HCT116 (cell line): Measurements from ENCODE around the gene NSMCE1.

Experiments
- CTCF ChIP-seq, 3 experiments: fragments of 200-600 bp in 1 of 3; sonication (generic) in 1 of 3; IDR thresholded peaks in 2 of 3; conservative IDR thresholded peaks in 1 of 3; 2 replicates each; pipeline ENCODE4 v1.5.1; 2012 to 2017; ENCODE audit warnings: low read depth in 2 of 3, low read length in 2 of 3, antibody characterized with exemption in 1 of 3, borderline replicate concordance in 1 of 3, control low read depth in 1 of 3, mild to moderate bottlenecking in 1 of 3, mixed read lengths in 1 of 3, mixed run types in 1 of 3, moderate library complexity in 1 of 3; ENCODE audit not compliant: insufficient read depth in 1 of 3
- EZH2 ChIP-seq: fragments of 200-600 bp; sonication (generic); IDR thresholded peaks from 2 replicates; pipeline ENCODE4 v1.6.1; 2017; ENCODE audit warnings: antibody characterized with exemption, mixed run types
- EZH2phosphoT487 ChIP-seq: fragments of 200-600 bp; IDR thresholded peaks from 2 replicates; pipeline ENCODE4 v1.6.1; 2018; ENCODE audit warnings: antibody characterized with exemption, borderline replicate concordance
- FOSL1 ChIP-seq: IDR thresholded peaks from 2 replicates; pipeline ENCODE4 v1.6.1; 2012; ENCODE audit warnings: low read depth
- POLR2A ChIP-seq: IDR thresholded peaks from 2 replicates; pipeline ENCODE4 v1.7.0; 2011; ENCODE audit warnings: borderline replicate concordance; ENCODE audit not compliant: insufficient read depth, insufficient read length; ENCODE audit errors: extremely low read depth
- POLR2AphosphoS5 ChIP-seq: IDR thresholded peaks from 2 replicates; pipeline ENCODE4 v1.6.1; 2011; ENCODE audit warnings: mild to moderate bottlenecking, low read depth, low read length, moderate library complexity
- TCF7L2 ChIP-seq: IDR thresholded peaks from 2 replicates; pipeline ENCODE4 v1.7.0; 2011; ENCODE audit warnings: borderline replicate concordance, inconsistent platforms; ENCODE audit not compliant: insufficient read depth, insufficient read length; ENCODE audit errors: extremely low read depth
- ZNF274 ChIP-seq: fragments of 200-500 bp; sonication (Bioruptor generic); IDR thresholded peaks from 2 replicates; pipeline ENCODE4 v1.6.1; 2014; ENCODE audit warnings: mild to moderate bottlenecking, low read depth, low read length, inconsistent platforms

DNA sequence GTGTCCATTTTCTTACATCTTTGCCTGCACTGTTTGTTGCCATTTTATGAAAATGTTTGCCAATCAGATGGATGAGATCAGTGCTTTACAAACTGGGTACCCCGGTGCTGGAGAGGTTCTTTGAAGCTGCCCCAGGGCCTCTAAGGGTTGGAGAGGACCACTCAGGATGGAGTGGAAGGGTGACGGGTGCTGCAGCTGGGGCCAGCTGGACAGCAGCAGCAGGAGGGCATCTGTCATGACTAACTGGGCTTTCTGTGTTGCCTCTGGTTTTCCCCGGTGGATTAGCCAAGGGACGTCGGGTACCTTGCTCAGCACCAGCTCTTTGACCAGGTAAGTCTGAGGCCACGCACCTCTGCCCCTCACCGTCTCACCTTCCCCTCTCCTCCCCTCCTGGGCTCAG is 52.9 kb downstream of the NSMCE1 start:
- no peak for TF ChIP-seq CTCF (IDR thresholded peaks at IDR 0.05 in 2 of 3, conservative IDR thresholded peaks at IDR 0.05 in 1 of 3; ENCODE audit: borderline replicate concordance in 1 of 3, insufficient read depth in 1 of 3, low read depth in 2 of 3, low read length in 2 of 3)
- TF ChIP-seq FOSL1 = no peak
- TF ChIP-seq EZH2phosphoT487 = no peak
- no peak for TF ChIP-seq ZNF274
- no peak for TF ChIP-seq POLR2A
- TF ChIP-seq TCF7L2 = no peak
- no peak for TF ChIP-seq EZH2
- no peak for TF ChIP-seq POLR2AphosphoS5
